Omental fat pad (tissue), 4 donors: Measurements from ENCODE around the gene EDRF1. TPM values are rescaled to one million over a fixed set of nuclear protein-coding genes. Genes with fewer than 3 reads are reported as not detected.

Experiments used
- ATAC-seq: fragments of 150-250 bp; one replicate; pipeline ENCODE4 v1.9.1; 2016; ENCODE audit warnings: mild to moderate bottlenecking, moderate library complexity; ENCODE audit not compliant: low FRiP score
- DNase-seq: peaks from one replicate; pipeline ENCODE4 v3.0.0-alpha.2; 2019; ENCODE audit warnings: low spot score
- CTCF ChIP-seq, 3 donors: fragments of 450-650 bp; IDR thresholded peaks; one replicate each; pipeline ENCODE4 v1.5.1; 2016 to 2017; ENCODE audit warnings: antibody characterized with exemption in 3 of 3, mild to moderate bottlenecking in 3 of 3, moderate library complexity in 2 of 3
- total RNA-seq, 4 donors: library from RNA; depleted of rRNA; stranded (reverse); fragments of >200 nt; gene quantifications; one replicate each; pipeline ENCODE4 v1.1.0, GENCODE V29; 2016

EDRF1 gene
- total RNA-seq, 4 donors from 2014 or later, result 10.9 to 26.3 (median 22.1) TPM

- TF ChIP-seq CTCF (IDR thresholded peaks at IDR 0.05), result no peak
- ATAC-seq (no peak), DNase-seq (no peak)
These were observed 61.9 kb downstream of the EDRF1 start for GRCh38 chr10:125781374-125781773.

GRCh38 chr10:125782054-125782453 lies 62.5 kb downstream of the EDRF1 start:
- ATAC-seq (no peak), DNase-seq (no peak)
- TF ChIP-seq CTCF (IDR thresholded peaks at IDR 0.05), result no peak

GRCh38 chr10:125782616-125783015 lies 63.1 kb downstream of the EDRF1 start:
- no peak for DNase-seq
- no peak for TF ChIP-seq CTCF (IDR thresholded peaks at IDR 0.05)
- ATAC-seq, result no peak

GRCh38 chr10:125783408-125783807 lies 63.9 kb downstream of the EDRF1 start:
- TF ChIP-seq CTCF (IDR thresholded peaks at IDR 0.05), result no peak
- ATAC-seq (no peak), DNase-seq (no peak)

- no peak for DNase-seq
- ATAC-seq, result no peak
- TF ChIP-seq CTCF (IDR thresholded peaks at IDR 0.05), result no peak
These were observed 64.4 kb downstream of the EDRF1 start for GRCh38 chr10:125783957-125784356.

GRCh38 chr10:125785791-125786190 lies 66.3 kb downstream of the EDRF1 start:
- ATAC-seq (no peak), DNase-seq (no peak)
- TF ChIP-seq CTCF (IDR thresholded peaks at IDR 0.05), result no peak

GRCh38 chr10:125788156-125789034 lies 68.9 kb downstream of the EDRF1 start:
- DNase-seq (no peak), ATAC-seq (no peak)
- no peak for TF ChIP-seq CTCF (IDR thresholded peaks at IDR 0.05)
